HG03060 (cell line): ENCODE data around the gene CHRNA7.

ENCODE experiments used
- ATAC-seq: cut with Tn5 transposase; IDR thresholded peaks from one replicate; pipeline ENCODE4 v1.9.1; 2021; ENCODE audit warnings: low read depth, moderate number of reproducible peaks; ENCODE audit not compliant: unreplicated experiment

The CHRNA7 gene

DNA sequence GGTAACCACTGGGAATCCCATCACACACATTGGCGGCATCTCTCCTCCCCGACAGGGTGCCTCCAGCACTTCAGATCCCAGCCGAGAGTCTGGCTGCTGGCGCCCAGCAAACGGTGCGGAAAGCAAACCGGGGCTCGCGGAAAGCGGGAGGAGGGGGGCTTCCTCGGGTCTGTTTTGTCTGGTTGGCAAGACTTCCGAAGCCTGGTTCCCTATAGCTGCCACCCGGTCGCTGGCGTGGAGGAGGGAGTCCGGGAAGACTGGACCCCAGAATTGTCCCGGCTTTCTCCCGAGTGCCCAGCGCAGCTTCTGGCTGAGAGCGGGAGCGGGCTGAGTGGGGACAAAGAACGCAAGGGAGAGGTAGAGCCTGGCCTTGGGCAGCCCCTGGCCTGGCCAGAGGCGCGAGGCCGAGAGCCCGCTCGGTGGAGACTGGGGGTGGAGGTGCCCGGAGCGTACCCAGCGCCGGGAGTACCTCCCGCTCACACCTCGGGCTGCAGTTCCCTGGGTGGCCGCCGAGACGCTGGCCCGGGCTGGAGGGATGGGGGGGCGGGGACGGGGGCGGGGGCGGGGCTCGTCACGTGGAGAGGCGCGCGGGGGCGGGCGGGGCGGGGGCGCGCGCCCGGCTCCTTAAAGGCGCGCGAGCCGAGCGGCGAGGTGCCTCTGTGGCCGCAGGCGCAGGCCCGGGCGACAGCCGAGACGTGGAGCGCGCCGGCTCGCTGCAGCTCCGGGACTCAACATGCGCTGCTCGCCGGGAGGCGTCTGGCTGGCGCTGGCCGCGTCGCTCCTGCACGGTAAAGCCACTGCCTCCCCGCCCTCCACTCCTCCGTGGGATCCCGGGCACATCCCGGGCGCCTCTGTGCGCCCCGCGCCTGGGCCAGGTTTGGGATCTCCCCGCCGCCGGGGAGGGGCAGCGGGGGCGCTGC, at the start of gene CHRNA7:
Gene CHRNA7, plus strand, starts transcription at position 654 of the 920 bp plus-strand sequence. Its CDS starts 80 bp downstream, at position 734.
- no peak for ATAC-seq

DNA sequence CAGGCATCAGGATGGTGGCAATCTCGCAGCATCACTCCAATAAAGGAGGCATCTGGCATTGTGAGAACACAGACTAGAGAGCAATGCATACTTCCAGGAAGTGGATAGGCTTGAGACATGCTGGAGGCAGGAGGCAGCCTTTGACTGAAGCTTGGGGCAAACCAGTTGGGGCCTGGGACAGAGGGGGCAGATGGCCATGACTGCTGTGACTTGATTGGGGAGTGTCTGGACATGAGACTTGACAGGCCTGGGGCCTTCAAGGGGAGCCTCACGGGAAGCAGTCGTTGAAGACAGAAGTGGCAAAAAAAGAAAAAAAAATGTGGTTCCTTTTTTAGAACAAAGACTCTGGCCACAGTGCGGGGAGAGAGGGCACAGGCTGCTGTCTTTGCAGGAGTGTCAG, 44.7 kb upstream of the CHRNA7 start:
- ATAC-seq = no peak

DNA sequence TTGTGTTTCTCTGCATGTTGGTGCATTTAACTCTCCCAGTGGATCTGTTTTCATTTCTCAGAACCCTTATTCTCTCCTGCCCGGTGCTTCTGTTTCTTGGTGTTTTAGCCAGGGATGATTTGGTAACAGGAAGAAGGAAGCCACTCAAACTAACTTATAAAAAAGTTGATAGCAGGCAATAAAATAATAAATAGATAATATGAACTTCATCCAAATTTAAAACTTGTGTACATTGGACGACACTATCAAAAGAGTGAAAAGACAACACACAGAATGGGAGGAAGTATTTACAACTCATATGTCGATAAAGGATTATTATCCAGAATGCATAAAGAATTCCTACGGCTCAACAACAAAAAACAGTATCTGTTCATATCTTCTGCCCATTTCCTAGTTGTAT, 37.3 kb upstream of the CHRNA7 start:
- ATAC-seq = no peak

DNA sequence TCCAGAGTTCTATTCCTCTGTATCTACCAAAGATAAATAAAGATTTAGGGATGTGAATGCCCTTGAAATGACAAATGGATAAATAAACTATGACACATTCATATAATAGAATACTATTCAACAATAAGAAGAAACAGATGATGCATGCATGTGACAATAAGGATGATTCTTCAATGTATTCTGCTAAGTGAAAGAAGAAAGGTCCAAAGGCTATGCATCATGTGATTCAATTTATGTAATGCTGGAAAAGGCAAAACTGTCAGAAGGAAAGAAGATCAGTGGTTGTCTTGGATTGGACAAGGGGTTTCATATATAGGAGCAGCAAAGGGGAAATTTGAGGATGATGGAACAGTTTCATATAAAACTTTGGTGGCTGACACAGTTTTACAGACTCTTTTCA, 32.6 kb upstream of the CHRNA7 start:
- ATAC-seq = no peak

DNA sequence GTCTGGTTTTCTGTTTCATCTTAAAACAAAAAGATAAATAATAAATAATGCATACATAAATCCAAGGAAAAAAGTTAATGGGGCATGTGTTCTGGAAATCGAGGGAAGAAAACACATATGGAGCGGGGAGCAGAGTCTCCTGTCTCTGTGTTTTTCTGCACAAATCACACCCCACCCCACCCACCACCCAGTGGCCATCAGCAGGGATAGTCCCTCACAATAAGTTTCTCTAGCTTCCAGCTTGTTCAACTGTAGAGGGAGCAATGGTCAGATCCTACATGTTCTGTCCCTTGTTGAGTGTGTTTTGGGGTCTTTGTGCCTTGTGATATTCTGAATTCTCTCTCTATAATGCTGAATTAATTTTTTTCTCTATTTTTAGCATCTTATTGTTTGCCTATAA, 26.8 kb upstream of the CHRNA7 start:
- no peak for ATAC-seq

DNA sequence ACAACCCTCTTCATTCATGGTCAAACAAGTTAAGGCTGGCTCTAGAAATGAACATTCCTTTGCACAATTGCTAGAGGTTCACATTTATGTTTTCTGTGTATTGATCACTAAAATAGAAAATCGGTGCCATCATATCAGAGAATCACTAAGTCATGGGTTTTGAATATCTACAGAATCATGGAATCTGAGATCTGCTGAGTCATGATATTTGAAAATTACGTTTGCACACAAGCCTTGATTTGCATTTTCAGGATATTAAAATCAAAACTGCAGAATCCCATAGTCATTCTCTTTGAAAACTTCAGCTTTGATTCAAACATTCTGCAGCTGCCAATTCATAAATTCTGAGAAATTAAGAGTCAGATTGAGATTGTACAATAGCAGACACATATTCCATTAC, 26.1 kb upstream of the CHRNA7 start:
- ATAC-seq = no peak

DNA sequence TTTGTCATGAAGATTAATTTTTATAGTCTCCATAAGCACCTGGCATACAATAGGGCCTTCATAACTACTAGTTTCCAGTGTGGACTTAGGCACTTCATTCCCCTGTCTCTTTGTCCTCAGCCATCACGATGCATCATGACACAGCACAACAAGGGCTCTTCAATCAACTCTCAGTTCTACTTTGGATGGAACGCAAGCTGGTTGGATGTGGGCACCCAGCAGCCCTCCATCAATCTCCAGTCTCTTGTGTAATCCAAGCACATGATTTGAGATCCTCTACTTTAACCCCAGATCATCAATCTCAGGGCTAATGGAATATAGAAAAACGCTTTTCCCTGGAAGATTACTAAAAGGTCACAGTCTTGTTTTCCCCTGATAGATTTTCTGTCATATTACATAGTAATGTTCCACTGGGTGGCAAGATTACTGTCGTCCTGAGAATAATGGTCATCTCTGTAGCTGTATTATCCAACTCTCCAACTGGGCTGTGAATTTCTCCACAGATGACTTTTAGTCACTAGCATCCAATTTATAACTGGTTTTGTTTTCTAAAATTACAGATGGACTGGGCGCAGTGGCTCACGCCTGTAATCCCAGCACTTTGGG, 22.9 kb upstream of the CHRNA7 start:
- ATAC-seq = no peak

DNA sequence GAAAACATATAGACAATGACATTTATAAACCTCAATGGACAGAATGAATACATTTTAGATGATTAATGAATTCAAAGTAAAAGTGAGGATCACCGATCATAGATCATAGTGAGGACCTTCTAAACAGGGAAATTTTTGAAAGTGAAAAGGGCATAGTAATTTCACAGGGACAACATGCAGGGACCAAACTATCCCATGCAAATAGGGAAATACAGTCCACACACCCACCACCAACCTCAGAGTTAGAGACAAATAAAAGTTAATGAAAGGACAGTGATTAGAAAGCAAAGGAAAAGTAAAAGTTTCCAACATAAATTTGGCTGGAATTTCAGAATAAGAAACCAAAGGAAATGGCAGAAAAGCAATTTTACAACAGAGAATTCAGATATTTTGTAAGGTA, 15.4 kb upstream of the CHRNA7 start:
- ATAC-seq = no peak

DNA sequence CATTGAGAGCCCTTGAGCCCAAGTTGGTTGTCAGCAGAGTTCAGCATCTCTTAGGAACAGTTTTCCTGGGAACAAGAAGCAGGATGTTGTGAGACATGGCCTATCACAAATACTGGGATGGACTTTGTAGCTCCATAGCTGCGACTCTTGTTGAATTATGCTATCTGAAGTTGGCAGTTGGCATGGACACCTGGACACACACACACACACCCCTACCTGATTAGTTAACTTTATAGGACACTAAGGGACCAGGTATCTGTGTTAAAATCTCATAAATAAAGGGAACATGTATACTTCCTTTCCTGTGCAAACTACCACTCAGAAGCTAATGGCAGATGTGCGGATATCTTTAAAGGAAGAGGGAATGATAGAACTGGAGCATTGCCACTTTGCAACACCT, 10.2 kb upstream of the CHRNA7 start:
- no peak for ATAC-seq

DNA sequence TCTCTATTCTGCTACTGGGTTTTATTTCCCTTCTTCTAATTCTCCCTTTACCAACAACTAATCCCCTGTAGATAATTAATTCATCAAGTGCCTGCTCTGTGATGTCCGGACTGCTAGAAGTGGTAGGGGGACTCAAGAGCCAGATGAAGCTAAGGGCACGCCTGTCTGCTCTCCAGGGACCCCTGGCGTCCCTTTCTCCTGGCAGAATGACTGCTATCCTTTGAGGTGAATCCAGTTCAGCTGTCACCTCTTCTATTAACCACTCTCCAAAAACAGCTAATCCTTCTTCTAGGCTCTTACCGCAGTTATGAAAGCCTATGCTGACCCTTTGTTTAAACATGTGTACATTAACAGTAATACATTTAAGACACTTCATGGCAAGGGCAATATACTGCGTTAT, 1.4 kb upstream of the CHRNA7 start:
- ATAC-seq = no peak

DNA sequence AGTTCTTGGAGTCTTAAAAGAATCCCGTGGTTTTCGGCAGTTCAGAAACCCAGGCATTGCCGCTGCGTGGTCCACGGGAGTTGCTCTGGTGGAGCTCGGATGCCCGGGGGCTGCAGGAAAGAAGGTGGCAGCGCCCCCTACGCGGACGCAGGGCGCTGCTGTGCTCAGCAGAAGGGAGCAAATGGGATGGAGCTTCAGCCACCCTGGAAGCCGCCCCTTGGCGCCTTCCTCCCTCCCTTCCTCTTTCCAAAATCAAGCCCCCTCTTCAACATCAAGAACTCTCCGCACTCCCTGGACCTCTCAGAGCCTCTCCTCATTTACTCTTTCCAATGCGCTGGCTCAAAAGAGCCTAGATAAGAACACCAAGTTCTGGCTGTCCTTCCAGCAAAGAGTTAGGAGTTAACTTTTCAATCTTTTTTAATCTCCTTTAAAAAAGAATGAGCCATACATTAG, 880 bp upstream of the CHRNA7 start:
- no peak for ATAC-seq

DNA sequence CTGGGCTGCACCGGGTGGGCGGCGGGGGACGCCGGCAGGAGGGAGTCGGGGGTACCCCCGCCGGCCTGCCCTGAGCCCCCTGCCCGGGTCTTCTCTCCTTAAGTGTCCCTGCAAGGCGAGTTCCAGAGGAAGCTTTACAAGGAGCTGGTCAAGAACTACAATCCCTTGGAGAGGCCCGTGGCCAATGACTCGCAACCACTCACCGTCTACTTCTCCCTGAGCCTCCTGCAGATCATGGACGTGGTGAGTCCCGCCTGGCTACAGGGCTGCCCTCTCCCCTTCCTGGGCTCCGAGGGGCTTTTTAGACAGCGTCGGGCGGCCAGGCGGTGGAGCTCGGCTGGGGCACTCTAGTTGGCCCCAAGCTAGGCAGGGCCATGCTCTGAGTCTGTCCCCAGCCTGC, 480 bp downstream of the CHRNA7 start:
- ATAC-seq = no peak

DNA sequence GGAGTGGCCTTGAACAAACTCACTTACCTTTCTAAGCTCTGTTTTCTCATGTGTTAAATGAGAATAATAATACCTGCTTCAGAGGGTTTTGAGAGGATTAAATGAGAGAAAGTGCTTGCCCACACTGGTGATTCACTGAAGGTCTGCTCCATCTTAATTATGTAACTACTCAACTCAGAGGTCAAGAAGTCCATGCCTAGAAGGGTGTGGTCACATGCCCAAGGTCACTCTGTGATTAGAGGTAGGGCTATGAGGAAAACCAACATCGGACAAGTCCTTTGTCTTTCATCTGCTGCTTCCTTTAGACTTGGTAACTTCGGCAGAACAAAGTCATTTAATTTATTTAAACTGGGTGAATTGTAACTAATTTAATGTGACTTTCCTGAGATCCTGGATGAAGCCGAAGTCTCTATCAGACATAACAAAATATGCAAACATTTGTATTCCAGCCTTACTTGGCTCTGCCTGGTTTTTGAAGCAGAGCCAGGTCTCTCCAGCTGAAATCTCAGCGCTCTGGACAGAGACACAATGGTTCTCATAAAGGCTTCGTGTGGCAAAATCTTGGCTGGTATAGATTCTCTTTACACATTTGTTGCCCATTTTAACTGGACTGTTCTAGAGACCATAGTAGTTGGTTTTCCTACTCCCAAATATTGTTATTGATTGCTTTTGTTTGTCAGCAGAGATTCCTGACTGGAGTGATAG, 3.0 kb downstream of the CHRNA7 start:
- no peak for ATAC-seq

DNA sequence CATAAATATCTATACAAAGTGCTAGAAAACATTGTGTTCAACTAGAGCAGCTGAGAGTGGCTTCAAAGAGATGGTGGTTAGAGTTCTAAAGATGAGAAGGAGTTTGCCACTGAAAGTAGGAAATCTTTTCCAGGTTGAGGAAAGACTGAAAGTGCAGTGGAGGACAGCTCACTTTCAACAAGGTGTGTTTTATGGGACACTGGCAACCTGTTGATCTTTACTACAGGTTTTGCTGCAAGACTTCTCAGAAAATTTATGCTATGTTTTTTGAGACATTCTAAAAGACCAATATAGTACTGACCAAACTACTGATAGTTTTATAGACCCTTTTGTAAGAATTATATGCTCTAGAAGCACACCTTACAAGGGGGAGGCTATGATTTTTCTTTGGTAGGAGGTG, 3.8 kb downstream of the CHRNA7 start:
- ATAC-seq = no peak

DNA sequence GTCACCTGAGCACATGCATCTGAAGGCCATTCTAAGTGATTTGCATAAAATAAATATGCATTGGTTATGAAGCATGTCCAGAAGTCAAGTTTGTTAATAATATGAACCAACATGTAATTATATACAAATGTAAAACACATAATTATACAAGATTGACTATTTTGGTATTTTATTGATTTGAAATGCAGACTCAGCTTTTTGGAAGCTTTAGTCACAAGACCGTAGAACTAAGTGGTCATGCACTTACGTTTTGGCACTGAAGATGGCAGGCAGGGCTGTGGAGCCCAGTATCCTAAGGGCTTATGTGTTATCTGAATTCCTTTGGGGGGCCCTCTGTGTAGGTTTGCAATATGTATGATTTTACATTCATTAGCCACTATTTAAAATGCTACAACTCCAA, 5.0 kb downstream of the CHRNA7 start:
- no peak for ATAC-seq

DNA sequence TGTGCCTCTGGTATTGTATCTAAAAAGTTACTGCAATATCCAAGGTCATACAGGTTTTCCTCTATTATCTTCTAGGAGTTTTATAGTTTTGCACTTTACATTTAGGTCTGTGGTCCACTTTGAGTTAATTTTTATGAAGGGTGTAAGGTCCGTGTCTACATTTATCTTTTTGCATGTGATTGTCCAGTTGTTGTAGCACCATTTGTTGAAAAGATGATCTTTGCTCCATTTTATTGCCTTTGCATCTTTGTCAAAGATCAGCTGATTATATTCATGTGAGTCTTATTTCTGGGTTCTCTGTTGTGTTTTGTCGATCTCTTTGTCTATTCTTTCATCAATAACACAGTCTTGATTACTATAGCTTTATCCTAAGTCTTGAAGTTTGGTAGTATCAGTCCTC, 6.7 kb downstream of the CHRNA7 start:
- ATAC-seq = no peak

DNA sequence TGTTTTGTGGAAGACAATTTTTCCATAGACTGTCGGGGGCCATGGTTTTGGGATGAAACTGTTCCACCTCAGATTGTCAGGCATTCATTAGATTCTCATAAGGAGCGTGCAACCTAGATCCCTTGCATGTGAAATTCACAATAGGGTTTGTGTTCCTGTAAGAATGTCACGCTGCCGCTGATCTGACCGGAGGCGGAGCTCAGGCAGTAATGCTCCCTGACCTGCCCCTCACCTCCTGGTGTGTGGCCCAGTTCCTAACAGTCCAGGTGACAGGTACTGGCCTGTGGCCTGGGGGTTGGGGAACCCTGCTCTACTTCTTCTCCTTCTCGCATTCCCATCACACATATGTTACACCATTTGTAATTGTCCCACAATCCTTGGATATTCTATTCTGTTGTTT, 11.0 kb downstream of the CHRNA7 start:
- ATAC-seq = no peak

DNA sequence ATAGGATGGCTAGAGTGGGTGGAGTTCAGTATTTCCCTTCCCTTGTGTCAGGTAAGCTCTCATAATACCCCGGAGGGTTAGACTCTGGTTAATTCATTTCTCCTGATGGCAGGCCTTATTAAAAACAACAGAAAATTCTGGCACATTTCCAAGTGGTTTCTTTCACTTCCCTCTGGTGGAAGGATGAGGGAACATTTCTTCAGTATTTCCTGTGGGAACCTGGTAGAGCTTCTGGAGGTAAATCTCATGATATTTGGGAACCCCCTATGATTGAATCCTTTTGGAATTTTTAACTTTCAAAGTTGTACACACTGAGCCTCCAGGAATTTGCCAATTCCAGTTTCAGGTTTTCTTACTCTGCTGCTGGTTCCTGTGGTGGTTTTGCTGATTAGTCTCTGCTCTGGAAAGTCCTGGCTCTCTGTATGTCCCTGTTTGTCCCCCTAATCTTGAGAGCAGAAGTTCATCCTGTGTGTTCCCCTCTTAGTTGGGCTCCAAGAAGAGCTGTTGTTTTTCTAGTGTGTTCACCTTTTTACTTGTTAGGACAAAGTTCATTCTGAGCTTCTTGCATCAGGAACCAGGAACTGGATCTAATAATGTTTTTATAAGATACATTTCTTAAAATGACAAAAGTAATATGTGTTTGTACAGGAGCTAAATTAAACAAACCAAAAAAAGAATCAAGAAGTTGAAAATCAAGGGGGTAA, 12.1 kb downstream of the CHRNA7 start:
- ATAC-seq = no peak

DNA sequence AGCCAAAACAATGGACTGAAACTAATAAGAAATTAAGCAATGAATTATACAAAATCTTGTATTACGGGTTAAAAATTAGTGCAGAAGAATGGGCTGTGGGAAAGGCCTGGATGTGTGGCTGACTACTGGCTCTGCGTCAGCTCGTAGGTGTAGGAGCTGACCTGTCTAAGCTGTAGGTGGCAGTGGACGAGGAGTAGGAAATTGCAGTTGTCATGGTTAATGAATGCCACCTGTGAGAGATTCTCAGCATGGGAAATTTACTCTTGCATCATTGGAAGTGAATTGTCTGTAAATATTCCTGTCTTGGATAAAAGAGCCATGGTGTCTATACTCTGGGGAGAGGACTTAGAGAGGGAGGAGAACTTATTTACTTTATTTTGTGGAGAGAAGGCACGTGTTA, 23.4 kb downstream of the CHRNA7 start:
- no peak for ATAC-seq

DNA sequence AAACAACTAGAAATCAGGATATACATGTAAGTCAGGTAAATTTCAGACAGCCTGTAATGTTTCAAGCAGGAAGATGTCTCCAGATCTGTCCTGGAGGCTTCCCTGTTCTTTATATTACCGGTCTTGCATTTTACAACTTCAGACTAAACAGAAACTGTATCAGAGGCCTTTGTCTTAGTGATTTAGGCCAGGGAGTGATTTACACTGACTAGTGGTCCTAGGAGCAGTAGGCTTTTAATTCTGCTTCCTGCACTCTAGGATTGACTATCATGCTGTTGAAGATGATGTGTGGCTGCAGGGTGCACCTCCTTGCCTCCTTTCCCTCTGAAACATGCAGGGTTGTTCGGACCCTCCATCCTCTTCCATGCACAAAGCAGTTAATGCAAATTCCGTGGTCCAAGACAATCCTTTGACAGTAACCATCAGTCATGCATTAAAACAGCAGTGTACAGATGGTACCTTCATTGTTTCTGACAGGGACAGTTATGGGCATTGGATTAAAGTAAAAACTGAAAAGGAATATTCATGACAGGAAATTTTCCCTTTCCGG, 27.6 kb downstream of the CHRNA7 start:
- ATAC-seq = no peak

DNA sequence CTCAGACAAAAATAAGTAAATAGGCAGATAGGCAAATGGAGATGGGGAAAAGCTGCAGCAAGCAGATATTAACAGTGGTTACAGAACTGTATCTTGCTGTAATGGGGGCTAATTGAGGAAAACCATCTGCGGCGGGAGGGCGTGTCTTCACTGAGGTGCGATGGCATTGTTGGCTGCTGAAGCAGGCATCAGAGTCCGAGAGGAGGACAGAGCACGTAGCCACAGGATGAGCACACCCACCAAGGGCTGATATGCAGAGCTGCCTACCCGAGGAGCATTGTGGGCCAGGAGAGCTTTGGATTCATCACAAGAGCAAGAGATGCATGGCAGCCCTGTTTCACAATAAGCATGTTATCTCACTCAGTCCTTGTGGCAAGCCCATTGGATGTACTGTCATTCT, 30.4 kb downstream of the CHRNA7 start:
- no peak for ATAC-seq
